Brain microvascular endothelial cell (primary cell): ENCODE data around the gene CECR2.

ENCODE experiments used
- DNase-seq: peaks from one replicate; pipeline ENCODE4 v3.0.0-alpha.2; 2020
- H3K27ac ChIP-seq: fragments of 250-450 bp; sonication (Bioruptor Pico); 2 replicates; pipeline ENCODE4 v1.5.1; 2020; ENCODE audit warnings: mild to moderate bottlenecking, moderate library complexity
- H3K27me3 ChIP-seq: fragments of 250-450 bp; sonication (Bioruptor Pico); replicated peaks from 2 replicates; pipeline ENCODE4 v1.5.1; 2020; ENCODE audit warnings: mild to moderate bottlenecking
- H3K36me3 ChIP-seq: fragments of 250-450 bp; sonication (Bioruptor Pico); replicated peaks from 2 replicates; pipeline ENCODE4 v1.5.1; 2020; ENCODE audit warnings: mild to moderate bottlenecking
- H3K4me3 ChIP-seq: 2 replicates; pipeline ENCODE4 v1.5.1; 2011; ENCODE audit warnings: low read depth, mild to moderate bottlenecking, control low read depth, low read length, moderate library complexity
- in situ Hi-C: cut with HindIII; loops from 2 replicates; pipeline ENCODE4 v1.10.0; 2017; ENCODE audit warnings: low sequenced_read_pairs, low pct_ligation_motif_present
- TF ChIP-seq, protein P1 (sequence below): IDR thresholded peaks from 2 replicates; pipeline ENCODE4 v1.5.1; 2011; ENCODE audit warnings: low read depth, mild to moderate bottlenecking, moderate library complexity, low read length, control low read depth, inconsistent platforms; ENCODE audit errors: missing control alignments

Gene CECR2

GRCh38 chr22:17375914-17376614 is 6.8 kb downstream of the CECR2 start:
- in situ Hi-C loops = no loop called here
- Histone ChIP-seq H3K27ac (no peak overlapping the region), H3K27me3 (peaks cover 14% of the 10 kb centered on the region), H3K36me3 (no peaks in the 10 kb centered on the region), H3K4me3 (no peak overlapping the region)
- DNase-seq = no peak
- TF ChIP-seq, protein P1, sequence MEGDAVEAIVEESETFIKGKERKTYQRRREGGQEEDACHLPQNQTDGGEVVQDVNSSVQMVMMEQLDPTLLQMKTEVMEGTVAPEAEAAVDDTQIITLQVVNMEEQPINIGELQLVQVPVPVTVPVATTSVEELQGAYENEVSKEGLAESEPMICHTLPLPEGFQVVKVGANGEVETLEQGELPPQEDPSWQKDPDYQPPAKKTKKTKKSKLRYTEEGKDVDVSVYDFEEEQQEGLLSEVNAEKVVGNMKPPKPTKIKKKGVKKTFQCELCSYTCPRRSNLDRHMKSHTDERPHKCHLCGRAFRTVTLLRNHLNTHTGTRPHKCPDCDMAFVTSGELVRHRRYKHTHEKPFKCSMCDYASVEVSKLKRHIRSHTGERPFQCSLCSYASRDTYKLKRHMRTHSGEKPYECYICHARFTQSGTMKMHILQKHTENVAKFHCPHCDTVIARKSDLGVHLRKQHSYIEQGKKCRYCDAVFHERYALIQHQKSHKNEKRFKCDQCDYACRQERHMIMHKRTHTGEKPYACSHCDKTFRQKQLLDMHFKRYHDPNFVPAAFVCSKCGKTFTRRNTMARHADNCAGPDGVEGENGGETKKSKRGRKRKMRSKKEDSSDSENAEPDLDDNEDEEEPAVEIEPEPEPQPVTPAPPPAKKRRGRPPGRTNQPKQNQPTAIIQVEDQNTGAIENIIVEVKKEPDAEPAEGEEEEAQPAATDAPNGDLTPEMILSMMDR = no peak

GRCh38 chr22:17376950-17377349 is 7.7 kb downstream of the CECR2 start:
- in situ Hi-C loops = no loop called here
- no peak overlapping the region for H3K4me3 ChIP-seq
- TF ChIP-seq, protein P1 = no peak
- DNase-seq = no peak
- no peak overlapping the region for H3K27ac ChIP-seq
- peaks cover 5% of the 10 kb centered on the region for H3K27me3 ChIP-seq
- no peaks in the 10 kb centered on the region for H3K36me3 ChIP-seq

DNA sequence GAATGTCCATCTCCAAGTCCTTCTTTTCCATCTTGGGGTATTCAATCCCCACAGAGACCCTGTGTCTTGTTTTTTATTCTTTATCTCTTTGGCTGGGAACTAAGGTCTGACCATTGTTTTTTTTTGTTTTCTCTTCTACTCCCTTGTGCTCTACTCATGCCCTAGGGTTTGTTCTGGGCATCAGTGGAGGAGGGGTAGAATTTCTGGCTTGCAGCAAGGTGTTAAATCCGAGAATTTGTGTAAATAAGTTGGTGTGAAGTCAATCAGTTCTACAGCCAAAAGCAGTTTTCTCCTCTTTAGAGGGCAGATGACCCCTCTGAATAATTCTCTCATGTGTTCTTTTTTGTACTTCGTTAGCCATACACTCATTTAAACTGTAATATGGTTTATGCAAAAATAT is 10.7 kb downstream of the CECR2 start:
- no peak for DNase-seq
- Histone ChIP-seq H3K27me3 (no peaks in the 10 kb centered on the region), H3K36me3 (no peaks in the 10 kb centered on the region), H3K27ac (no peak overlapping the region), H3K4me3 (no peak overlapping the region)
- in situ Hi-C loops = no loop called here
- TF ChIP-seq, protein P1 = no peak

DNA sequence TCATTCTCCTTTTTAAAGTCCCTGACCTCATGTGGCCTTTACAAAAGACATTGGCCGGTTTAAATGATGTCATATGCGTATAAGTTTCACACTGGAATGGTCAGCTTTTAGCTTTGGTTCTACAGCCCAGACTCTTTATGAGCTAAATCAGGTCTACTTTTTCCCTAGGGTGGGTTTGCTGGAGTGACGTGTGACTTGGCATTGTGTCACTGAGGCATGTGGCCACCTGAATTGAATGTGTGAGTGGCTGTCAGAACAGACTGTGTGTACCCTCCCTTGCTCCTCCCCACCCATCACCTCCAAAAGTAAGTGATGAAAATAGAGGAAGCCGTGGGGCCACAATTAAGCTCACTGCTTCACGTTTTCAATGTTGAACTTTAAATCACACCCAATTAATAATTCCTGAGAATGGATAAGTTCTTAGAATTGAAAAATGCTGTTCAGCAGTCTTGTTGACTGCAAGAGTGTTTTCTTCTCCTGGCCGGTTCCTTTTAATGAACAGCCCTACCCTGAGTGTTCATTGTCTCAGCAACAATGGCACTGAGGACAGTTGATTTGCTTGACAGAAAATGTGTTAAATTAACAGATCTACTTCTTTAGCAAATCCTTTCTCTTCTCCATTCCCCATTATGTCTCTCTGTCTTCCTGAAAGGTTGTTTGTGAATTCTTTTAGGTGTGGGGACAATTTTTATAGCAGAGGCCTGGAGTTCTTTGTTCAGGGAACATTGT is 11.3 kb downstream of the CECR2 start:
- Histone ChIP-seq H3K36me3 (no peaks in the 10 kb centered on the region), H3K27me3 (no peaks in the 10 kb centered on the region), H3K27ac (no peak overlapping the region), H3K4me3 (no peak overlapping the region)
- TF ChIP-seq, protein P1 = no peak
- in situ Hi-C loops = no loop called here
- no peak for DNase-seq

- no peak for DNase-seq
- H3K4me3 ChIP-seq = no peak overlapping the region
- in situ Hi-C loops = no loop called here
- H3K27ac ChIP-seq = no peak overlapping the region
- TF ChIP-seq, protein P1 = no peak
- H3K27me3 ChIP-seq = no peaks in the 10 kb centered on the region
- H3K36me3 ChIP-seq = no peaks in the 10 kb centered on the region
These were observed 12.1 kb downstream of the CECR2 start for GRCh38 chr22:17381192-17381913.
